Tongue (tissue), 2 donors: ENCODE measurements around the gene FHOD3. TPM values are rescaled to one million over a fixed set of nuclear protein-coding genes. Genes with fewer than 3 reads are reported as not detected.
"Not testable (repeated sequence)": the region's sequence is repeated elsewhere in the genome, so short reads cannot be mapped to it uniquely, and the experiment has no call there.

Experiments
- DNase-seq: peaks from one replicate; pipeline ENCODE4 v3.0.0-alpha.2; 2015
- total RNA-seq: library from RNA; depleted of rRNA; stranded (reverse); fragments of >200 nt; gene quantifications from one replicate; pipeline ENCODE4 v1.2.3, GENCODE V29; 2014

Gene FHOD3
- total RNA-seq, 1 donor from 2014 or later = 33.0 TPM

DNA sequence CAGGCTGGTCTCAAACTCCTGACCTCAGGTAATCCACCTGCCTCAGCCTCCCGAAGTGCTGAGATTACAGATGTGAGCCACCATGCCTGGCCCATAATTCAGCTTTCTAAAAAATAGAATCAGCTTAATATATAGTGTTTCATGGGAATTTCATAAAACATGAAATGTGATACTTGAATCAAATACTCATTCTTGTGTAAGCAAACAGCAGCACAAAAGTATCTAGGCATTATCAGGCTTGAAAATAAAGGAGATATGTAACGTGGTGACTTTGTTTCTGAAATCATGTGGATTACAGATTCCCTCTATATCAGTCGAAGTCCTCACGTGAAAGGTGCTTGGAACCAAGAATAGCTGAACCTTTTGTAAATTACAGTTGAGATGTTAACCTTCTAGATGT, 229.1 kb downstream of the FHOD3 start:
- DNase-seq = no peak

DNA sequence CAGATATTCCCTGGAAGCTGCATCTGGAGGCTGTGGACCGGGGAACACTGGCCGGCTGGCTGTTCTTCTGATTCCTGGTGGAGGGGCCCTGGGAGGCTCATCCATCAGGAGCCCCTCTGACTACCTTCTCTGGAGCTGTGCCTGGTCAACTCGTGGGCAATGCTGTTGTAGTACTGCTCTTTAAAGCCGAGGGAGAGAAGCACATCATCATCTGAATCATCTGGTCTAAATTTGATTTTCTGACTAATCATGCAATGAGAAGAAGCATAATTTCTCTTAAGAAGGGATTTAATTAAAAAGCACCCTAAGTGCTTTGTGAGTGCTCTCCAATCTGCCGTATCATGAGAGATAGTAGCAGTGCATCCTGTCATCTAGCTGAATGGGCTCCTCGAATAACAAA, 229.5 kb downstream of the FHOD3 start:
- no peak for DNase-seq

DNA sequence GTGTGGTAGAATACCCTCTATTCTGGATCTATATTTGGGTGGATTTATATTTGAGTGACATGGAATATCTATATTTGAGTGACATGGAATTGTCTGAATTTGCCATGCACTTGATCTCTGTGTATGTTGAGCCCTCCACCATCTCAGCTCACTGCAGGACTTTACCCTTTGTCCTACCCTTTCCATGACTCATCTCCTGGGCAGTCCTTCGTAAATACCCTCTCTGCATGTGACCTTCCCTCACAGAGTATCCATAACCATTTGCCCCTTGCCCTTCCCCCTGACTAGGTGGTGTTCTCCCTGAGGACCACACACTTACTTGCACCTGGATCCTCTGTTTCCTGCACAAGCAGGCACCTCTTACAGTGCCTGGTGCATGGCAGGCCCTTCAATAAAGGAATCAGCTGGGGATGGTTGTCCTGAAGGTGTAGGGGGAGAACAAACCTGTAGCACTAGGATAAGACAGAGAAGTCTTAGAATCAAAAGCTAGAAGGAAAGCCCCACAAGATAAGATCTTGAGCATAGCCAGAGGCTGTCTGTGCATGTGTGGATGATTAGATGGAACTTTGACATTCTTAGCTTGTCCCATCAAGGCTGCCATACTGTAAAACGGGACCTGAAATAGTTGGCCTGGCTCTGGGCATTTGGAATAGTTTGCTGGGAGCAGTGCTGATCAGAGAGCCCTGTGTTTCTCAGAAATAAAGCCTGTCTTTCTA, 230.4 kb downstream of the FHOD3 start:
- no peak for DNase-seq

DNA sequence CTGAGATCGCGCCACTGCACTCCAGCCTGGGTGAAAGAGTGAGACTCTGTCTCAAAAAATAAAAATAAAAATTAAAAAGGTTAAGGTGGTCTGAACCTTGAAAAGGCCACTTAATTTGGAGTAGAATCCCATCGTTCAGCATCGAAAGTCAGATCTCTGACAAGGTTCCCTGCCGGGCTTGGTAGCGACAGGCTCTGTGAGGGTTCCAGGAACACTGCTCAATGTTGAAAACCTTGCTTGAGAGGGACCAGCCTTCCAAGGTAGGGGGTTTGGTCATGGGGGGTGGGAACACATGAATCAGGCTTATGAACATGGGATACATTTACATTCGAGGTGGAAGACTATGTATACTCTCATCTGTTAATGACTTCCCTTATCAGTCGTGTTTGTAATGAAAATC, 232.2 kb downstream of the FHOD3 start:
- DNase-seq = no peak

DNA sequence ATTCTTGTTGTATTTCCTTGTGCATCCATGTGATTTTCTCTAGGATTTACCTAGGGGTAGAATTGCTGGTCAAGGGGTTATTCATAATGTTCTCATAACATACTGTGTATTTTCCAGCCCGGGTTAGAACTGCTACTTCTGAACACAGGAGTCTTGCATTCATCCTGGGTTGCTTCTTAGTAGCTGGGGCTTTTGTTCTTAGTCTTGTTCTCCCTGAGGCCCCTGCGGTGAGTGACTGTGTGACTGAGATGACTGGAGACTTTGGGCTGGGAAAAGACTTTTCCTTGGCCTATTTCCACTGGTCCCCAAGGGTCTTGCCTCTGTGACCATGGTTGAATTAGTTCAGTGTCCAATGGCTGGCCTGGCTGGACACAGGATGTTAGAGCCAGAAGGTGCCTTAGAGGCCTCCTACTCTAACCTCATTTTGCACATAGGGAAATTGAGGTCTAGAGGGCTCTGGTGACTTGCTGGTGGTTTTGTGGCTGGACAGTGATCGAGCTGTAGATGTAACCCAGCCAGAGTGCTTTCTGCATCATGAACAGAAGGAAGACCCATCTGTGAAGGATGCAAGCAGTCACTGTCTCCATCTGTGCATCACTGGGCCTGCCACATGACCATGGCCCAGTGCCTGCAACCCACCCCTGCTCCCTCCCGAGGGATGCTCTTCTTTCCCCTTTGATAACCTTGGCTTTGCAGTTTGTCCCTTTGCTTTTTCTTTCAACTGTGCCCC, 233.3 kb downstream of the FHOD3 start:
- DNase-seq = no peak

DNA sequence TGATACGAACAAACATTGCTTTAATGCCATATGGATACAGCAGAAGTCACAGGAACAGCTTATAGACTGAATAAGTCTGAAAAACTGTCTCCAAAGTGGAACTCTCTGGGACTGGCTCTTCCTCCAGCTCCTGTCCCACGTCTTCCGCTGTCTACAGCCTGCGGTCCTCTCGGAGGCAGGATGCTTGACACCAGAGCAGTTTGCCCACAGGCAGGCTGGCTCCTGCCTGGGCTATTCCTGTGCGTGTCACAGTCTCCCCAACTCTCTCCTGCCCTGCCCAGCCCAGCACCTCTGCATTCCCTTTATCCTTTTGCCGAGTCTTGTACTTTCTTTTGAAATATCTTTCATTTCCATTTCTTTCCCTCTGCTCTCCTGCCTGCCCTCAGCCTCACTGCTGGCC, 234.1 kb downstream of the FHOD3 start:
- DNase-seq = no peak

DNA sequence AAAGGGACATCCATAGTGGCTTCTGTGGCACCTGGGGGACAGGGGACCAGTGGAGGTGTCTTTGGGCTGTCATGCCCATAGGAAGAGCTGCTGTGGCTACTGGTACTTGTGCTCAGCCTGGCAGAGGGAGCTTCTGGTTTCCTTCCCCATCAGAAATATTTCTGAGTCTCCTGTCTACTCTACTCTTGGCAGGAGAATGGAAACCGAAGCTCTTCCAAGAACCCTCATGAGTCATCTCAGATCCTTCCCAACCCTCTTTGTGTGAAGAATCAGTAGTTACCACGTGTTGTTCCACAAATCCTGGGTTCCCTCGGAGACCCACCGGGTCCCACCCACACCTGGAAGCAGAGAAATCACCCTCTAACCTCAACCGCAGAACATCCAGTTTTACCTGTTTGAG, 234.9 kb downstream of the FHOD3 start:
- DNase-seq = no peak

DNA sequence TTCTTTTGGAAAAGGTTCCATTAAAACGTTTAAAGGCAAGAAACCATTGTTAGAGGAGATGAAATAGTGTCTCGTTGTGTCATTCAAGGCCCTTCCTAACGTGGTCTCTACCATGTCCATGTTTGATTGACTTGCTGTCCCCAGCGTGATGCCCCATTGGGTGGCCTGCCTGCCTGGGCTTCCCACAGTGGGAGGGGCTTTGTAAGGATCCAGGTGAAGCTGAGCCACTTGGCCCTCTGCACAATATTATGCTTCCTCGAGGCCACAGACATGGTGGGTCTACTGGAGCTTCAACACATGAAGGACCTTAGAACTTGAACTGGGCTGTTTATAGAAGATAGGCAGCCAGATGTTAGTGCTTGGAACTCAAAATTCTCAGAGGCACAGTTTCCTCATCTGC, 235.3 kb downstream of the FHOD3 start:
- no peak for DNase-seq

DNA sequence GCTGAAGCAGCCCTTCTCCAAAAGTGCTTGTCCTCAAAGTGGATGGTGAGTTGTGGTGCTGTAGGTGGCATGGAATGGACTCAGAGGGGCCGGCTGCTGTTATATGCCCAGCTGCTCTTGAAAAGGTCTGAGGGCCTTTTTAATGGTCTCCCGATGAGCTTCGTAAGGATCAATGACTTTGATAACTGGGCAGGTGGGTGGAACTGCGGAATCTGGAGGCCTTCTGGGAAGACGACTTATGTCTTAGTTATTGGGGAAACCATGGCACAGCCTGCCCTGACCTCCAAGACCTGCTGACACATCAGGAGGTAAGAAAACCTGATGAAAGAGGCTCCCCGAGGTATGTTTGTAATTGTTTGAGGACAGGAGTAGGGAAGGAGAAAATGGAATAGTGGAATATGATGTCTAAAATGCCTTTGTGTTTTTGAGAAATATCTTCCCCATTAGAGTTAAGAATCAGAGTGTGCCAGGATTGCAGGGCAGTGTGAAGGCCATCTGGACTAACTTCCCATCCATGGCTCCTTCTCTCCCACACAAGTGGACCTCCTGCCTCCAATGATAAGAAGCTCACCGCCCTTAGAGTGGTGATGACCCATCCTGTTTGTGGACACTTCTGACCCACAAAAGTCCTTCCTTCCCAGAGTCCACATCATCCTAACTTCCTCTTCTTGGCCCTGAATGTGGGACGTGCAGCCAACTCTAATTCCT, 236.1 kb downstream of the FHOD3 start:
- DNase-seq = no peak

DNA sequence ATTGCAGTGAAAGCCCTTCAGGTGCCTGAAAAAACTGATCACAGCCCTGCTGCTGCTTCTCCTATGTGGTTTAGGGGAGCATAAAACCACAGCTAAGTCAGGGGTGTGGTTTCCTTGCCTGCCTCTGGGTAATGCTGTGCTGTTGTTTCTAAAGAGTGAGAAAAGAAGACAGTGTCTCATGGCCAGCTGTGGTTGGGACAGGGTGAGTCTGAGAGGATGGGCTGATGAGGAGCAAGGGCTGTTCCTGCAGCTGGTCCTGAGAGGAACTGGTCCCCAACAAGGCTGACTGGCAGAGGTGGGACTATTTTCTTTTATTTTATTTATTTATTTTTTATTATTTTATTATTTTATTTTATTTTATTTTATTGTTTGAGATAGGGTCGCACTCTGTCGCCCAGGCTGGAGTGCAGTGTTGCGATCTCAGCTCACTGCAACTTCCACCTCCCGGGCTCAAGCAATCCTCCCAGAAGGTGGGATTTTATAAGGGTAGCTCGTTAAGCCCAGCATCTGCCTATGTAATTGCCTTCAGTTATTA, 236.7 kb downstream of the FHOD3 start:
- no peak for DNase-seq

DNA sequence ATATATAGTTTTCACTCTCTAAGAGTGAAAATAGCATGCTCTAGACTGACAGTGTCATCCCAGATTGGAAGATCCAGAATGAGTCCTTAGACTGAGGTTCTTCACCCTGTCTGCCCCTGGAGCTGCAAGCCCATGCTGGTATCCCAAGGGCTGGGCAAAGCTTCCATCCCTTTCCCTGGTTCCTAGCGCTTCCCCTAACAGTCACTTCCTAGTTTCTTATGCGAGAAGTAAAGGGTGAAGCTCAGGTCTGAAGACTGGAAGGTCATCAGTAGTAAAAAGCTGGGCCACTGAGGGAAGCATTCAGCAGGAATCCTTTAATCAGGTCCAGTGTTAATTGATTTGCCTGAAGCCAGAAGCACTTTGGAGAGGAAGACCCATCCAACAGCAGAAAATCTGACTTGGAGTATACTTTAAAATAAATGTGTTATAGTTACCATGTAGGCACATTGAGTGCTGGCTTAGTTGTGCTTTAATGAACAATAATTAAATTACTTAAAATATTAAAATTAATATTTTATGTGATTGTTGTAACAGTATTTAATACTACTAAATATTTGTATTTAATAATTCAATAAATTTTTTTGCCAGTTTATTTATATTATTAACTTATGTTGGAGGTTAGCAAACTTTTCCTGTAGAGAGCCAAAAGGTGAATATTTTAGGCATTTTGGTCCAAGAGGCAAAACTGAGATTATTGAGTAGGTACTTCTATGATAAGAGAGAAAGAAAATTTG, 237.9 kb downstream of the FHOD3 start:
- no peak for DNase-seq

DNA sequence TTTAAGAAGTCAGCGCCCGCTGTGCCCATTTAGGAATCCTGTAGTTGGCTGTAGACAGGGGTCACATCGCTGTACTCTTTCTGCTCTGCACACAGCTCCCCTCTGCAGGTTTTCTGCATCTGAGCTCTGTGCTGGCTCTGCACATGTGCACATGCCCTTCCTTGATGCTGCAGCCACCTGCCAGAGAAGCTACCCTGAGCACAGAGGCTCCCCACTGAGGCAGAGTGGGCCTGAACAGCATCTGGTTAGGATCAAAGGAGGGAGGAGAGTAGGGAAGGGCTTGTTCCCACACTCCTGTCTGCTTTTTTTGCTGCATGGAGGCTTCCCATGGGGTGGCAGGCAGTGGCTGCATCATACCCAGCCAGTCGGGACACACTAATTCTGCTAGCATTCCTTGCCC, 238.9 kb downstream of the FHOD3 start:
- DNase-seq = no peak

DNA sequence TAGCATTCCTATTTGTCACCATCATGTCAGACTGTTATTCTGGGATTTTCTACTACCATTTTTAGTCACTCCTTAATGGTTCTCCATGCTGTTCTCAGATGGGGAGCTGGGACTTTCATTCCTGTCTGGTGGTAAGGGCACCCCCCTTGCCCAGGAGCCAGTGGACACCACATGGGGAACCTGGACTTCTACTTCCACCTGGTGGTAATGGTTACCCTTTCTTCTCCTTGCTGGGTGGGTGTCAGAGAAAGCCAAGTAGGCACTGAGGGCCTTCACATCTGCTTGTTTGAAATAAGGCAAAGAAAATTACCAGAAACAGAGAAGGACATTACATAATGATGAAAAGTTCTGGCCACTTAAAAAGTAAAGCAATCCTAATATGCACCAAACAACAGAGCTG, 239.8 kb downstream of the FHOD3 start:
- DNase-seq = no peak

DNA sequence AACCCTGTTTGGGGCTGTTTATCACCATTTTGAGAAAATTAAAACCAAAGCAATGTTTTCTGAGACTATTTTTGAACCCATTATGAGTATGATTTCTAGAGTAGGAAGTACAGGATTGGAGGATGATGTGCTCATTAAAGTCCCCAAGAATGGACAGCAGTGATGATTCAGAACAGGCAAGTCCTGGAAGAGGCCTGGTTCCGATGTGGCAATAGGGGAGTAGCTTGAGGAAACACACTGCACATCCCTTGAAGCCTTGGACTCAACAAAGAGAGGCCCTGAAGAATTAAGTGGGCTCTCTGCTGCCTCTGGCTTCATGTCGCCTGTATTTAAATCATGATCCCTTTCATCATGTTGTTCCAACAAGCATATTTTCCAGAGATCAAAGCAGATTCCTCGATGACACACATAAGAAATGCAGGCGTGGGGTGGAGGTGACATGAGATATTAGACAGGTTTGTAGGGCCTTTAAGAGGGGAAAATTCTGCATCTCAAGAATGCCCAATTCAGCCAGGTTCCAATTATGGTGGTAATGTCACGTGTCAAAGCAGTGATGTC, 242.2 kb downstream of the FHOD3 start:
- DNase-seq = no peak

DNA sequence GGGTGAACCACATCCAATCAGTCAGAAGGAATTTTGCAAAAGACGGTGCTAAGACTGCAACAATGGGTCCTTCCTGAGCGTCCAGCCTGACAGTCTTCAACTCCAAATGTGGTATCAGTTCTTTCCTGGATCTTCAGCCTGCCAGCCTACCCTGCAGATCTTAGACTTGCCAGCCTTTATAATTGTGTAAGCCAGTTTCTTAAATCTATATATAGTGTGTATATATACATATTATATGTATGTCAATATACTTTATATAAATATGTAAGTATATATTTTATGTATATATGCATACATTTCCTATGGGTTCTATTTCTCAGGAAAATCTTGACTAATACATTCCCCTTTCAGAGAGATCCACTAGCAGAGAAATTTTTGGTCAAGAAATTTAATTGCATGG, 245.5 kb downstream of the FHOD3 start:
- no peak for DNase-seq

DNA sequence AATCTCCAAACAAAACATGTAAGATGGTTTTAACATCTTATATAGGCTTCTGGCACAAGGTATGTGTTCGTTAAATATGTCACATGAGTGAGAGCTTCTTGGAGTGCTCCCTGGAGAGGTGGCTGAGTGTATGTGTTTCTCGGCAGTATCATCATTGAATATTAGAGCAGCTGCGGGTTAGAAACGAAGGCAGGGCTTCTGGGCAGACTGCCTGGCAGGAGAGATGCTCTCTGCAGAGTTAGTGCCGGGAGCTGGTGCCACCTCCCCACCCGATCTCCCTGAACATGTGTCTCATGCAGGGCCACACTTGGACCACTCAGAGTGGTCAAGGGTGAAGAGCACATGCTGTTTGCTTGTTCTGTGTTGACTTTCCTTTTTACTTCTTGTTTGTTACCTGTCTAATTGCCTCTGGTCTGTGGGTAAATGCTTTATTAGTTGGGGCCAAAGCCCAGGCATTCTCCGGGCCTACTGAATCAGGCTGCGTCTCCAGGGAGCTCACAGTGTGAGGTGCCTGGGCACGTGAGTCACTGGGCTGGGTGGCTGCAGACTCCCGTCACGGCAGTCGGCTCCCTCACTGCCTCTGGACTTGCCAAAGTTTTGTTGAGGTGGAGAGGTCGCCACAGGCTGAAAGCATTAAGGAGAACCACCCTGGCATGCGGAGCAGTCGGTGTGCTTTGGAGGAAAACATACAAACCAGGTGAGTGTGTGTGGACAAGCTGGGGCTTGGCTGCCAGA, 246.6 kb downstream of the FHOD3 start:
- no peak for DNase-seq

DNA sequence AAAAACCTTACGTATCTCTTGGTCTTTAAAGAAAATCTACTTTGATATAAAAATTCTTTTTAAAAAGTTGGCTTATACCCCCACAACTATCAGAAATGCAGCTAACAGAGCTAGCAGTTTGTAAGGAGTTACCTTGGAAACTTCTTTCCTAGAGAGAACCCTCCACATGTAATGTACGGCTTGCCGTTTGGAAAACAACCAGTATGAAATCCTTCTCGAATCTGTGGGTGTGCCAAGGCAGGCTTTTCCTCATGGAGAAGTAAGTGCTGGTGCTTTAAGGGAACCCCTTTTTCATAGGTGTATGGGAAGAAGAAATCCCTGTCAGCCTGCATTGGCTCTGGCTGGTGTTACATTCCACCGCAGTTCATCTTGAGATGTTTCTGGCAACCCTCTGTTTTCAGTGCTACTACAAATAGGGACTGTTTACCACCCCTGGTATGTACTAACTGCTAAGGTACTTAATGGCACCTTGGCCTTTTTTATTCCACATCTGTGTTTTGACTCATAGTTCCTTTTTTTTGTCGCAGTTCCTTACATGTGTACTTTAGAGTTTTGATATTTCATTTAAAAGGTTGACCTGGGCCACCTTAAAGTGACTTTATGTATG, 248.4 kb downstream of the FHOD3 start:
- no peak for DNase-seq

DNA sequence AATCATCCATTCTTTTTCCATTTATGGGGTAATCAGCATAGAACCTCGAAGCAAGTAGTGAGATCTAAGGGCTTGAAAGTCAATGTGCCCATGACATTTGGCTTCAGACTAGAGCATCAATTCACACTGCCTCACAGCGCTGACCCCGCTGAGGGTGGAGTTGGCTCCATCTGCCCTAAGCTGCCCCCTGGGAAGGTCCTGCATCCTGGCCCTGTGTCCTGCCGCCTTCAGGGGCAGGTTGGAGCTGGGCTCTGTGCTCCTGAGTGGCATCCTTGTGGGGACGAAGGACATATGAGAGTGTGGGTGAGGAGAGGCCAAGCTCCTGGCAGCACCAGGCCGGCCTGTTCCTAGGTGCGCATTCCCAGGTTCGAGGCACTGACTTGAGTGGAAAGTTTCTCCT, 249.4 kb downstream of the FHOD3 start:
- no peak for DNase-seq

DNA sequence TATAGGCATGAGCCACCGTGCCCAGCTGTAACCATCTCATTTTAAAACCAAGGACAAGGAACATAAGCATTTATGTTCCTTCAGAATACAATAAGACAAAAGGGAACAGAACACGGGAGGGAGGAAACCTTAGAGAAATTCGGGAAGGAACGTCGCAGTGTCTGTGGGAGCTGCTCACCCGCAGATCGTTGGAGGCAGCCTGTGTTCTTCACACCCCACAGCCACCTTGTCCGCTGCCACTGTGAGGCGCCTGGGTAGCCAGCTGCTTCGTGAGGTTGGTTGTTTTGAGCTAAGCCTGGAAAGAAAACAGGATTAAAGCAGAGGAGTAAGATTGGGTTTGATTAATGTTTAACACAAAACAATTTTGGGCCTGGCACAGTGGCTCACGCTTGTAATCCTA, 250.0 kb downstream of the FHOD3 start:
- no peak for DNase-seq

DNA sequence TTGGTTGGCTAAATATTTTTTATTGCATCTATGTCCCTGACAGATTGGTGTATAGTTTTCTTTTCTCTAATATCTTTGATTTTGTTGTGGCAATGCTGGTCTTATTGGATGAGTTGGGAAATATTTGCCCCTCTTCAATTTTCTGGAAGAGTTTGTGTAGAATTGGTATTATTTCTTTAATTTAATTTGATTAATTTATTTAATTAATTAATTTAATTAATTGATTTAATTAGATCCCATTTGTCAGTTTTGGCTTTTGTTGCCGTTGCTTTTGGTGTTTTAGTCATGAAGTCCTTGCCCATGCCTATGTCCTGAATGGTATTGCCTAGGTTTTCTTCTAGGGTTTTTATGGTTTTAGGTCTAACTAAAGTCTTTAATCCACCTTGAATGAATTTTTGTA, 253.8 kb downstream of the FHOD3 start:
- not testable (repeated sequence) for DNase-seq

DNA sequence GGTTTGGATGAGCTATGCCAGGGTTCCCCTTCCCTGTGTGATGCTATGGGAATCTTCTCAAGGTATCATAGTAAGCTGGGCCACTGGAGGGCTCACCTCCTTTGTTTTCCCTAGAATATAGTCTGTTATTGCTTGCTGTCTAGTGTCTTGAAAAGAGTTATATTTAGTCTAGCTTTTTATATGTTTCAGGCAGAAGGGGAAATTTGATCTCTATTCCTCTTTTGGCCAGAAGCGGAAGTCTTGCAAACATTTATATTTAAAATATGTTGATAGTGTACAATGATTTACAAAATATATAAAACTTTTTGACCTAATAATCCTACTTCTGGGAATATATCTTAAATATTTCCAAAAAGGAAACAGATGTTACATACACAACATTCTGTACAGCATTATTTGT, 260.7 kb downstream of the FHOD3 start:
- DNase-seq = no peak
